ENCODE measurements around the gene UFM1.

Gene UFM1

GRCh38 chr13:38386421-38386820 lies 36.8 kb downstream of the UFM1 start:
- TF ChIP-seq GATA3 (IDR thresholded peaks at IDR 0.05; ENCODE audit: low read depth, low read length) (no peak), GATA2 (IDR thresholded peaks at IDR 0.05; ENCODE audit: low read depth, low read length) (no peak)

GRCh38 chr13:38391341-38391740 lies 41.7 kb downstream of the UFM1 start:
- TF ChIP-seq GATA3 (IDR thresholded peaks at IDR 0.05; ENCODE audit: low read depth, low read length) (no peak), GATA2 (IDR thresholded peaks at IDR 0.05; ENCODE audit: low read depth, low read length) (no peak)

GRCh38 chr13:38394777-38395496 lies 45.3 kb downstream of the UFM1 start:
- TF ChIP-seq GATA3 (IDR thresholded peaks at IDR 0.05; ENCODE audit: low read depth, low read length) (no peak), GATA2 (IDR thresholded peaks at IDR 0.05; ENCODE audit: low read depth, low read length) (no peak)

GRCh38 chr13:38395497-38395788 lies 45.8 kb downstream of the UFM1 start:
- TF ChIP-seq GATA3 (IDR thresholded peaks at IDR 0.05; ENCODE audit: low read depth, low read length), result no peak
- no peak for TF ChIP-seq GATA2 (IDR thresholded peaks at IDR 0.05; ENCODE audit: low read depth, low read length)

DNA sequence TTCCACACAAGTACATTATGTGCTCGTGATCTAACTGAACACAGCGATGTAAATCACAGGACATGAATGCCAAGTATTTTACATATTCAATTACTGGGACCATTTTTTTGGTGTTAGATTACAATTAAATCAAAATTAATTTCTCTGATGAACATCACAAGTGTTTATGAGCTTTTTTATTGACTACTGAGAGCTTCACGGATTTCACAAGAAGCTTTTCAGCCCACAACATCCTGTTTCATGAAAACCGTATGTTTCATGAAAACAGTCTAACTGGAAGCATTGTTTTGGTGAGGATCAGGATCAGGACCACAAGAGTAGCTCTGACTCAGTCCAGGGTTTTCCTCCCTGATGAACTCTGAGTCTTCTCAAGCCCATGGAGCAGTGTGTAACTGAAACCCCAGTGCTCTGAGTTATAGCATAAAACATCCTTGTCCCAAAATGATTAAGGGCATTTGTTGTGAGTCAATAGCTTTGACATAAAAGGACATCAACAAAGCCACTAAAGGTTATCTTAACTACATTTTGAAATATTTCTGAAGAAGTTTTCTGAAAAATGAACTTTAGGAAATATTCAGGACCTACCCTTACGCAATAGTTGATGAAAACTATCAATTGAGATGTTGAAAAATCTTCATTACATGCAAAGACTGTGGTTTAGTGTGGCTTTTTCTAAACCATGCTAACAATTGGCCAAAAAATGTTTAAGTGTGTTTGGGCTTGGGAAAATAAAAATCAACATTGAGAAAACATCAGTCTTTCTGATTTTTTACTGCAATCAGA lies 49.3 kb downstream of the UFM1 start:
- TF ChIP-seq GATA2 (IDR thresholded peaks at IDR 0.05; ENCODE audit: low read depth, low read length) (no peak), GATA3 (IDR thresholded peaks at IDR 0.05; ENCODE audit: low read depth, low read length) (no peak)

DNA sequence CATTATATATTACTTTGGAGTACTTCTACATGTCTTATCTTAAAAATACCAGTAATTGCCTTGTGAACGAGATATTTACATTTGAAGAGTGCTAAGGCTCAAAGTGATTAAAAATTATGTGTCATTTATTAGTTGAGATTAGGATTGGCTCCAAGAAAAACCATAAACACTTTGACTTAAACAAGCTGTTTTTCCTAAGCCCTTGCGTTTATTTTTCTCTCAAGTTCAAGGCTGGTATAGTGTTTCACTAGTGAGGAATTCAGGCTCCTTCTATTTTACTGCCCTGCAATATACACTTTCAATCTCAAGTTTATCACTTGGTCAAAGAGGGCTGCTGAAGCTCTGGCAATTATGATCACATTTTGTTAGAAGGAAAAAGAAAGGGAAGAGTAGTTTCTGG lies 49.9 kb downstream of the UFM1 start:
- TF ChIP-seq GATA2 (IDR thresholded peaks at IDR 0.05; ENCODE audit: low read depth, low read length), result no peak
- no peak for TF ChIP-seq GATA3 (IDR thresholded peaks at IDR 0.05; ENCODE audit: low read depth, low read length)

DNA sequence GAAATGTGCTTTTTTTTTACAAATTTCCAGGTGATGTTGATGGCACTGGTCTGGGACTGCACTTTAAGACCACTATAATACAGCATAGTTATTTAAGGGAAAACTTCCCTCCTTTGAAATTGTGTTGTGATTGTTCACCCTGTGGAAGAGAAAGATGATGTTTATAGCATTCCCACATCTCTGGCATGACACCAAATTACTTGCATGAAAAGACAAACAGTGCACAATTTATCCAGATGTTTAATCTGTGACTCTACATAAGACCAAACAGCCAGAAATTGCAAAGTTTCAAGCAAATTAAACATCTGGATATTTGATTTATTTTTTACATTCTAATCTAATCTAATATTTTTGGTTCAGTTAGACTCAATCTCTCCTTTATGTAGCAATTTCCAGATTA lies 51.6 kb downstream of the UFM1 start:
- TF ChIP-seq GATA3 (IDR thresholded peaks at IDR 0.05; ENCODE audit: low read depth, low read length) (no peak), GATA2 (IDR thresholded peaks at IDR 0.05; ENCODE audit: low read depth, low read length) (no peak)

DNA sequence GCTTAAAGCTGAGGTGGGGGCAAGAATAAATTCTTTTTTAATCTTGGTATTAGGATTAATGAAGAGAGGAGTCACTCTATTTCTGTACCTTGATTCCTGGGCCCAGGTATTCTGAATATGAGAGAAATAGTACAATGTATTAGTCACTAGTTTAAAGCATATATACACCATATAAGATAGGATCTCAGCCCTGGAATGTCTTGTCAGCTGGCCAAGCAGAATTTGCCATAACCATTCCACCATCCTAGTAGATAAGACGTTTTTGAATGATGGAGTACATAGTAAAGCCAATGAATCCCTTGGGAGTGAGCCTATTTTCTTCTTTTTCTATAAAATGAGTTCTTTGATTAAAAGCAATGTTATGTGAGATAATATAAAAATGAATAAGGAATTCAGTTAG lies 55.6 kb downstream of the UFM1 start:
- no peak for TF ChIP-seq GATA3 (IDR thresholded peaks at IDR 0.05; ENCODE audit: low read depth, low read length)
- TF ChIP-seq GATA2 (IDR thresholded peaks at IDR 0.05; ENCODE audit: low read depth, low read length), result no peak

DNA sequence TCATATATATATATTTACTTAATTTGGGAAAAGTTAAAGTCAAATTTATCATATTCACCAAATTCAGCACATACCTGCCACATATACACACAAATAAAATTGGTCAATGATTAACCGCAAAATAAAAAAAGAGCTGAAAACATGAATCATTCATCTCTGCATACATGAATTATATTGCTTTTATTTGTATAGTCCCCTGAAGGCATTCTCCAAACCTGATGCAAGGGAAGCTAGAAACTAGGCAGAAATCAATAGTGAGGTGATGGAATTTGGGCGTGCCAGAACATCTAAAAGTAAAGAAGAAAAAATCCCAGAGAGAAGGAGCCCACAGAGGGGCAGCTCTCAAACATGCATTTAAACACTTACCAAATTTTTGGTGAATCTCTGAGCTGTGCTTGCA lies 60.1 kb downstream of the UFM1 start:
- TF ChIP-seq GATA3 (IDR thresholded peaks at IDR 0.05; ENCODE audit: low read depth, low read length) (no peak), GATA2 (IDR thresholded peaks at IDR 0.05; ENCODE audit: low read depth, low read length) (no peak)

- no peak for TF ChIP-seq GATA3 (IDR thresholded peaks at IDR 0.05; ENCODE audit: low read depth, low read length)
- no peak for TF ChIP-seq GATA2 (IDR thresholded peaks at IDR 0.05; ENCODE audit: low read depth, low read length)
These were observed 62.6 kb downstream of the UFM1 start for GRCh38 chr13:38412266-38412665.

Measured in SH-SY5Y (cell line).